ENCODE data around the gene CCN2. TPM values are rescaled to one million over a fixed set of nuclear protein-coding genes. Genes with fewer than 3 reads are reported as not detected.
A peak's percentile ranks its signal among the peaks of the same experiment; 100 is the strongest.
"Not testable (repeated sequence)": the region's sequence is repeated elsewhere in the genome, so short reads cannot be mapped to it uniquely, and the experiment has no call there.

Gene CCN2
- total and polyA plus RNA-seq, 4 donors = 221 to 1,507 (median 772) TPM

GRCh38 chr6:131911951-131912350 is 39.2 kb downstream of the CCN2 start:
- no peak for DNase-seq
- intact Hi-C loops (cut with DNase I) = loop anchor here (5.0 to 10.0 kb wide), 3 partner anchors 125 to 573 kb away; no protein-coding TSS in a partner anchor
- Histone ChIP-seq H3K4me3 (ENCODE audit: low read length in 2 of 2) (no peak overlapping the region), H3K27me3 (ENCODE audit: control insufficient read depth in 1 of 2, insufficient read depth in 2 of 2, low read length in 1 of 2) (no peaks in the 10 kb centered on the region), H3K9me3 (ENCODE audit: control insufficient read depth, low read length) (no peaks in the 10 kb centered on the region), H3K27ac (ENCODE audit: low read depth in 1 of 2, low read length in 2 of 2) (no peak overlapping the region), H3K4me1 (ENCODE audit: control insufficient read depth in 1 of 2, insufficient read depth in 2 of 2, low read length in 2 of 2) (no peaks in the 10 kb centered on the region), H3K36me3 (ENCODE audit: control insufficient read depth in 1 of 2, insufficient read depth in 2 of 2, low read length in 1 of 2) (no peaks in the 10 kb centered on the region)
- WGBS, 2 donors = 49 to 52% methylated on average over 3 of the region's 3 CpGs
- no peak for ATAC-seq (ENCODE audit: low FRiP score)

- Histone ChIP-seq H3K27me3 (ENCODE audit: control insufficient read depth in 1 of 2, insufficient read depth in 2 of 2, low read length in 1 of 2) (no peaks in the 10 kb centered on the region), H3K4me1 (ENCODE audit: control insufficient read depth in 1 of 2, insufficient read depth in 2 of 2, low read length in 2 of 2) (no peaks in the 10 kb centered on the region), H3K36me3 (ENCODE audit: control insufficient read depth in 1 of 2, insufficient read depth in 2 of 2, low read length in 1 of 2) (no peaks in the 10 kb centered on the region), H3K4me3 (ENCODE audit: low read length in 2 of 2) (no peak overlapping the region), H3K27ac (ENCODE audit: low read depth in 1 of 2, low read length in 2 of 2) (no peak overlapping the region), H3K9me3 (ENCODE audit: control insufficient read depth, low read length) (no peaks in the 10 kb centered on the region)
- WGBS, 2 donors = 72 to 86% methylated on average over 4 of the region's 4 CpGs
- intact Hi-C loops (cut with DNase I) = loop anchor here (5.0 to 10.0 kb wide), 3 partner anchors 124 to 574 kb away; no protein-coding TSS in a partner anchor
- DNase-seq (no peak), ATAC-seq (ENCODE audit: low FRiP score) (no peak)
Observed at GRCh38 chr6:131910956-131911355, 40.2 kb downstream of the CCN2 start.

- H3K4me1 ChIP-seq (ENCODE audit: control insufficient read depth in 1 of 2, insufficient read depth in 2 of 2, low read length in 2 of 2) = no peaks in the 10 kb centered on the region
- no peak for ATAC-seq (ENCODE audit: low FRiP score)
- WGBS, 2 donors = 80 to 93% methylated on average over 1 of the region's 1 CpG
- no peak for DNase-seq
- no peaks in the 10 kb centered on the region for H3K27me3 ChIP-seq (ENCODE audit: control insufficient read depth in 1 of 2, insufficient read depth in 2 of 2, low read length in 1 of 2)
- no peak overlapping the region for H3K27ac ChIP-seq (ENCODE audit: low read depth in 1 of 2, low read length in 2 of 2)
- H3K9me3 ChIP-seq (ENCODE audit: control insufficient read depth, low read length) = no peaks in the 10 kb centered on the region
- H3K4me3 ChIP-seq (ENCODE audit: low read length in 2 of 2) = no peak overlapping the region
- H3K36me3 ChIP-seq (ENCODE audit: control insufficient read depth in 1 of 2, insufficient read depth in 2 of 2, low read length in 1 of 2) = no peaks in the 10 kb centered on the region
- intact Hi-C loops (cut with DNase I) = loop anchor here (5.0 to 10.0 kb wide), 3 partner anchors 123 to 575 kb away; no protein-coding TSS in a partner anchor
Observed at GRCh38 chr6:131910219-131910589, 41.0 kb downstream of the CCN2 start.

- H3K36me3 ChIP-seq (ENCODE audit: control insufficient read depth in 1 of 2, insufficient read depth in 2 of 2, low read length in 1 of 2) = no peaks in the 10 kb centered on the region
- 63 to 68% methylated on average over 4 of the region's 4 CpGs for WGBS, 2 donors
- ATAC-seq (ENCODE audit: low FRiP score) = peak; percentile 79
- intact Hi-C loops (cut with DNase I) = loop anchor here (5.0 to 10.0 kb wide), 3 partner anchors 122 to 575 kb away; no protein-coding TSS in a partner anchor
- DNase-seq = peak; percentile 71 to 77
- H3K4me1 ChIP-seq (ENCODE audit: control insufficient read depth in 1 of 2, insufficient read depth in 2 of 2, low read length in 2 of 2) = no peaks in the 10 kb centered on the region
- H3K27me3 ChIP-seq (ENCODE audit: control insufficient read depth in 1 of 2, insufficient read depth in 2 of 2, low read length in 1 of 2) = no peaks in the 10 kb centered on the region
- H3K9me3 ChIP-seq (ENCODE audit: control insufficient read depth, low read length) = no peaks in the 10 kb centered on the region
- H3K27ac ChIP-seq (ENCODE audit: low read depth in 1 of 2, low read length in 2 of 2) = no peak overlapping the region
- H3K4me3 ChIP-seq (ENCODE audit: low read length in 2 of 2) = no peak overlapping the region
Observed at GRCh38 chr6:131909408-131910218, 41.6 kb downstream of the CCN2 start.

GRCh38 chr6:131908787-131909186 is 42.4 kb downstream of the CCN2 start:
- H3K9me3 ChIP-seq (ENCODE audit: control insufficient read depth, low read length); H3K27ac ChIP-seq (ENCODE audit: low read depth in 1 of 2, low read length in 2 of 2); intact Hi-C loops (cut with DNase I); H3K4me1 ChIP-seq (ENCODE audit: control insufficient read depth in 1 of 2, insufficient read depth in 2 of 2, low read length in 2 of 2); H3K27me3 ChIP-seq (ENCODE audit: control insufficient read depth in 1 of 2, insufficient read depth in 2 of 2, low read length in 1 of 2); ATAC-seq (ENCODE audit: low FRiP score); DNase-seq; H3K36me3 ChIP-seq (ENCODE audit: control insufficient read depth in 1 of 2, insufficient read depth in 2 of 2, low read length in 1 of 2); H3K4me3 ChIP-seq (ENCODE audit: low read length in 2 of 2): not testable (repeated sequence)
- WGBS, 2 donors = 72 to 79% methylated on average over 3 of the region's 3 CpGs

GRCh38 chr6:131903734-131904133 is 47.4 kb downstream of the CCN2 start:
- H3K27me3 ChIP-seq (ENCODE audit: control insufficient read depth in 1 of 2, insufficient read depth in 2 of 2, low read length in 1 of 2); H3K9me3 ChIP-seq (ENCODE audit: control insufficient read depth, low read length); H3K27ac ChIP-seq (ENCODE audit: low read depth in 1 of 2, low read length in 2 of 2); H3K4me3 ChIP-seq (ENCODE audit: low read length in 2 of 2); DNase-seq; intact Hi-C loops (cut with DNase I); H3K36me3 ChIP-seq (ENCODE audit: control insufficient read depth in 1 of 2, insufficient read depth in 2 of 2, low read length in 1 of 2); ATAC-seq (ENCODE audit: low FRiP score); H3K4me1 ChIP-seq (ENCODE audit: control insufficient read depth in 1 of 2, insufficient read depth in 2 of 2, low read length in 2 of 2): not testable (repeated sequence)
- WGBS, 2 donors = 90 to 91% methylated on average over 11 to 12 of the region's 12 CpGs

- DNase-seq; ATAC-seq (ENCODE audit: low FRiP score); intact Hi-C loops (cut with DNase I); H3K9me3 ChIP-seq (ENCODE audit: control insufficient read depth, low read length); H3K4me1 ChIP-seq (ENCODE audit: control insufficient read depth in 1 of 2, insufficient read depth in 2 of 2, low read length in 2 of 2); H3K36me3 ChIP-seq (ENCODE audit: control insufficient read depth in 1 of 2, insufficient read depth in 2 of 2, low read length in 1 of 2); H3K4me3 ChIP-seq (ENCODE audit: low read length in 2 of 2); H3K27ac ChIP-seq (ENCODE audit: low read depth in 1 of 2, low read length in 2 of 2); H3K27me3 ChIP-seq (ENCODE audit: control insufficient read depth in 1 of 2, insufficient read depth in 2 of 2, low read length in 1 of 2): not testable (repeated sequence)
- 96% methylated on average over 5 of the region's 5 CpGs for WGBS, 2 donors
Observed at GRCh38 chr6:131901326-131901873, 49.8 kb downstream of the CCN2 start.

- H3K36me3 ChIP-seq (ENCODE audit: control insufficient read depth in 1 of 2, insufficient read depth in 2 of 2, low read length in 1 of 2) = no peaks in the 10 kb centered on the region
- no peaks in the 10 kb centered on the region for H3K4me1 ChIP-seq (ENCODE audit: control insufficient read depth in 1 of 2, insufficient read depth in 2 of 2, low read length in 2 of 2)
- no peaks in the 10 kb centered on the region for H3K9me3 ChIP-seq (ENCODE audit: control insufficient read depth, low read length)
- DNase-seq = no peak
- H3K27me3 ChIP-seq (ENCODE audit: control insufficient read depth in 1 of 2, insufficient read depth in 2 of 2, low read length in 1 of 2) = no peaks in the 10 kb centered on the region
- no peak overlapping the region for H3K27ac ChIP-seq (ENCODE audit: low read depth in 1 of 2, low read length in 2 of 2)
- no peak overlapping the region for H3K4me3 ChIP-seq (ENCODE audit: low read length in 2 of 2)
- no peak for ATAC-seq (ENCODE audit: low FRiP score)
- intact Hi-C loops (cut with DNase I) = no loop called here
Observed at GRCh38 chr6:131900231-131900630, 50.9 kb downstream of the CCN2 start.

- WGBS, 2 donors = 95 to 96% methylated on average over 1 of the region's 1 CpG
- intact Hi-C loops (cut with DNase I) = no loop called here
Observed at GRCh38 chr6:131898718-131899117, 52.5 kb downstream of the CCN2 start.

More at GRCh38 chr6:131898718-131899117, 52.5 kb downstream of the CCN2 start:
- Histone ChIP-seq H3K9me3 (ENCODE audit: control insufficient read depth, low read length) (no peaks in the 10 kb centered on the region), H3K27ac (ENCODE audit: low read depth in 1 of 2, low read length in 2 of 2) (no peak overlapping the region), H3K4me3 (ENCODE audit: low read length in 2 of 2) (no peak overlapping the region), H3K27me3 (ENCODE audit: control insufficient read depth in 1 of 2, insufficient read depth in 2 of 2, low read length in 1 of 2) (no peaks in the 10 kb centered on the region), H3K4me1 (ENCODE audit: control insufficient read depth in 1 of 2, insufficient read depth in 2 of 2, low read length in 2 of 2) (no peaks in the 10 kb centered on the region), H3K36me3 (ENCODE audit: control insufficient read depth in 1 of 2, insufficient read depth in 2 of 2, low read length in 1 of 2) (no peaks in the 10 kb centered on the region)
- ATAC-seq (ENCODE audit: low FRiP score) (no peak), DNase-seq (no peak)

All from aorta (tissue), 5 donors.